ENCODE data around the gene SSBP3. TPM values are rescaled to one million over a fixed set of nuclear protein-coding genes. Genes with fewer than 3 reads are reported as not detected.

The SSBP3 gene
- polyA plus RNA-seq, 1 donor (not counting 4 experiments of a cell fraction or from before 2014, with no cell fraction given): 16.9 TPM

DNA sequence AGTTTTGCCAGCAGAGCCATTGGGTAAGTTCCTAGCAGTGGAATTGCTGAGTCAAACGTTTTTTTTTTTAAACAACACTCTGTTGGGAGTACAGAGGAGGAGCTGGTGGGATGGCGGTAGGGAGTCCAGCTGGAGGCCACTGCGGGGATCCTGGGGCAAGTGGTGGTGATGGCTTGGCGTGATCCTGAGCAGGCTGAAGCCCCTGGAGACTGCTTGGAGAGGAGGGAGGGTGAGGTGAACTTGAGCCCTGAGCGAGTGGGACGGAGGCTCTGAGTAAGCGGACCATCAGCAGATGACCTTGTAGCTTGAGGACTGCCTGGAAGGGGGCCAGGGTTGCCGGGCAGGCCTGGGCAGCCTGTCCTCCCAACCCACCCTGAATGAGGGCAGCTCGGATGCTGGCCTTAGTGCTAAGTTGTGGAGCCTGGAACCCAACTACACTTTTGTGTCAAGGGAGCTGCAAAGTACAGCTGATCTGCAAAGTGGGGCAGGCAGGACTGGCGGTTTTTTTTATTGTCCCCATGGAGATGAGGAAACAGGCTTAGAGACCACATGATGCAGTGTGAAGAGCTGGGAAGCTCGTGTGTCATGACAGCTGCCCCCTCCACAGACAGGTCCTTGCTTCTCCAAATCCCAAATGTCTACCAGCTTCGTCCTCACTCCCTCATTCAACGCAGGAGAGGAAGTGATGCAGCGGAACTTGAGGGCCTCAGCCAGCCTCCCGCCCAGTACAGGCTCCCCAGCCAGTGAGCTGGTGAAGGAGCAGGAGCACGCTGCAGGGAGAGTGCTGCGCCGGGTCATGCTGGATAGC is 186.0 kb downstream of the SSBP3 start:
- DNase-seq (ENCODE audit: low read depth, low spot score) (no peak), FAIRE-seq (no peak)
- Histone ChIP-seq H3K9ac (ENCODE audit: control insufficient read depth, extremely low read depth, insufficient read depth, low read length) (no peak overlapping the region), H3K36me3 (ENCODE audit: control insufficient read depth in 2 of 2, extremely low read depth in 1 of 2, insufficient read depth in 2 of 2, low read length in 2 of 2) (peaks cover 22 to 39% of the 10 kb centered on the region in 2 experiments), H3K27ac (ENCODE audit: control insufficient read depth, insufficient read depth, low read length) (no peak overlapping the region), H3K4me2 (ENCODE audit: control insufficient read depth, extremely low read depth, insufficient read depth, low read depth, low read length) (no peak overlapping the region), H2AFZ (ENCODE audit: control insufficient read depth, low read length) (no peak overlapping the region), H3K9me3 (ENCODE audit: control insufficient read depth, low read depth, low read length) (no peaks in the 10 kb centered on the region), H3K27me3 (ENCODE audit: control insufficient read depth, extremely low read depth, insufficient read depth, low read length) (no peaks in the 10 kb centered on the region), H3K9me1 (ENCODE audit: control insufficient read depth, extremely low read depth, insufficient read depth, low read length) (no peaks in the 10 kb centered on the region), H3K79me2 (ENCODE audit: control insufficient read depth, insufficient read depth, low read length) (no peaks in the 10 kb centered on the region), H3K4me3 (ENCODE audit: control insufficient read depth in 2 of 3, extremely low read depth in 1 of 3, insufficient read depth in 2 of 3, low read depth in 1 of 3, low read length in 3 of 3) (no peak overlapping the region), H3K4me1 (ENCODE audit: control insufficient read depth, extremely low read depth, insufficient read depth, low read length) (no peaks in the 10 kb centered on the region), H4K20me1 (ENCODE audit: control insufficient read depth, extremely low read depth, insufficient read depth, low read length) (no peaks in the 10 kb centered on the region)
- TF ChIP-seq, protein P1, sequence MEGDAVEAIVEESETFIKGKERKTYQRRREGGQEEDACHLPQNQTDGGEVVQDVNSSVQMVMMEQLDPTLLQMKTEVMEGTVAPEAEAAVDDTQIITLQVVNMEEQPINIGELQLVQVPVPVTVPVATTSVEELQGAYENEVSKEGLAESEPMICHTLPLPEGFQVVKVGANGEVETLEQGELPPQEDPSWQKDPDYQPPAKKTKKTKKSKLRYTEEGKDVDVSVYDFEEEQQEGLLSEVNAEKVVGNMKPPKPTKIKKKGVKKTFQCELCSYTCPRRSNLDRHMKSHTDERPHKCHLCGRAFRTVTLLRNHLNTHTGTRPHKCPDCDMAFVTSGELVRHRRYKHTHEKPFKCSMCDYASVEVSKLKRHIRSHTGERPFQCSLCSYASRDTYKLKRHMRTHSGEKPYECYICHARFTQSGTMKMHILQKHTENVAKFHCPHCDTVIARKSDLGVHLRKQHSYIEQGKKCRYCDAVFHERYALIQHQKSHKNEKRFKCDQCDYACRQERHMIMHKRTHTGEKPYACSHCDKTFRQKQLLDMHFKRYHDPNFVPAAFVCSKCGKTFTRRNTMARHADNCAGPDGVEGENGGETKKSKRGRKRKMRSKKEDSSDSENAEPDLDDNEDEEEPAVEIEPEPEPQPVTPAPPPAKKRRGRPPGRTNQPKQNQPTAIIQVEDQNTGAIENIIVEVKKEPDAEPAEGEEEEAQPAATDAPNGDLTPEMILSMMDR (optimal IDR thresholded peaks at IDR 0.05 in 1 of 3, IDR thresholded peaks at IDR 0.05 in 1 of 3, conservative IDR thresholded peaks at IDR 0.05 in 1 of 3; ENCODE audit: extremely low read depth in 1 of 3, insufficient read depth in 2 of 3, low read length in 3 of 3): no peak
- no peak for TF ChIP-seq EZH2 (IDR thresholded peaks at IDR 0.05; ENCODE audit: low read length)
- dilution Hi-C loops (cut with MboI; ENCODE audit: extremely low pct_ligation_motif_present, low sequenced_read_pairs): no loop called here

DNA sequence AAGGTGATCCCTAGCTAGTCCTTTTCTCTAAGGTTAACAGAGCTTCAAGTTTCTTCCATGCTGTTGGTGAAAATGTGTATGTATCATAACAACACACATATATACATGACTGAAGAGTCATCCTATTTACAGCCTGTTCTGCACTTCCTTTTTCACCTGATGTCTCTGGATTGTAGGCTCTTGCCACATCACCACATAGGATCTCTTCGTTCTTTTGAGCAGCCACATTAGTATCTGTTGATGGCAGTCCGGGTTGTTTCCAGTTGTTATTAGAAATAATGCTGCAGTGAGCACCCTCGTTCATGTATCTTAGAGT is 186.5 kb downstream of the SSBP3 start:
- Histone ChIP-seq H3K4me3 (ENCODE audit: control insufficient read depth in 2 of 3, extremely low read depth in 1 of 3, insufficient read depth in 2 of 3, low read depth in 1 of 3, low read length in 3 of 3) (no peak overlapping the region), H2AFZ (ENCODE audit: control insufficient read depth, low read length) (no peak overlapping the region), H3K9me1 (ENCODE audit: control insufficient read depth, extremely low read depth, insufficient read depth, low read length) (no peaks in the 10 kb centered on the region), H3K79me2 (ENCODE audit: control insufficient read depth, insufficient read depth, low read length) (no peaks in the 10 kb centered on the region), H3K27me3 (ENCODE audit: control insufficient read depth, extremely low read depth, insufficient read depth, low read length) (no peaks in the 10 kb centered on the region), H3K4me1 (ENCODE audit: control insufficient read depth, extremely low read depth, insufficient read depth, low read length) (no peaks in the 10 kb centered on the region), H3K9me3 (ENCODE audit: control insufficient read depth, low read depth, low read length) (no peaks in the 10 kb centered on the region), H3K9ac (ENCODE audit: control insufficient read depth, extremely low read depth, insufficient read depth, low read length) (no peak overlapping the region), H3K36me3 (ENCODE audit: control insufficient read depth in 2 of 2, extremely low read depth in 1 of 2, insufficient read depth in 2 of 2, low read length in 2 of 2) (peaks cover 23 to 43% of the 10 kb centered on the region in 2 experiments), H4K20me1 (ENCODE audit: control insufficient read depth, extremely low read depth, insufficient read depth, low read length) (no peaks in the 10 kb centered on the region), H3K27ac (ENCODE audit: control insufficient read depth, insufficient read depth, low read length) (no peak overlapping the region), H3K4me2 (ENCODE audit: control insufficient read depth, extremely low read depth, insufficient read depth, low read depth, low read length) (no peak overlapping the region)
- DNase-seq (ENCODE audit: low read depth, low spot score): no peak
- no peak for FAIRE-seq
- TF ChIP-seq EZH2 (IDR thresholded peaks at IDR 0.05; ENCODE audit: low read length): no peak
- TF ChIP-seq, protein P1 (optimal IDR thresholded peaks at IDR 0.05 in 1 of 3, IDR thresholded peaks at IDR 0.05 in 1 of 3, conservative IDR thresholded peaks at IDR 0.05 in 1 of 3; ENCODE audit: extremely low read depth in 1 of 3, insufficient read depth in 2 of 3, low read length in 3 of 3): no peak
- dilution Hi-C loops (cut with MboI; ENCODE audit: extremely low pct_ligation_motif_present, low sequenced_read_pairs): no loop called here
